ENCODE data around the gene LINC01488.

DNA sequence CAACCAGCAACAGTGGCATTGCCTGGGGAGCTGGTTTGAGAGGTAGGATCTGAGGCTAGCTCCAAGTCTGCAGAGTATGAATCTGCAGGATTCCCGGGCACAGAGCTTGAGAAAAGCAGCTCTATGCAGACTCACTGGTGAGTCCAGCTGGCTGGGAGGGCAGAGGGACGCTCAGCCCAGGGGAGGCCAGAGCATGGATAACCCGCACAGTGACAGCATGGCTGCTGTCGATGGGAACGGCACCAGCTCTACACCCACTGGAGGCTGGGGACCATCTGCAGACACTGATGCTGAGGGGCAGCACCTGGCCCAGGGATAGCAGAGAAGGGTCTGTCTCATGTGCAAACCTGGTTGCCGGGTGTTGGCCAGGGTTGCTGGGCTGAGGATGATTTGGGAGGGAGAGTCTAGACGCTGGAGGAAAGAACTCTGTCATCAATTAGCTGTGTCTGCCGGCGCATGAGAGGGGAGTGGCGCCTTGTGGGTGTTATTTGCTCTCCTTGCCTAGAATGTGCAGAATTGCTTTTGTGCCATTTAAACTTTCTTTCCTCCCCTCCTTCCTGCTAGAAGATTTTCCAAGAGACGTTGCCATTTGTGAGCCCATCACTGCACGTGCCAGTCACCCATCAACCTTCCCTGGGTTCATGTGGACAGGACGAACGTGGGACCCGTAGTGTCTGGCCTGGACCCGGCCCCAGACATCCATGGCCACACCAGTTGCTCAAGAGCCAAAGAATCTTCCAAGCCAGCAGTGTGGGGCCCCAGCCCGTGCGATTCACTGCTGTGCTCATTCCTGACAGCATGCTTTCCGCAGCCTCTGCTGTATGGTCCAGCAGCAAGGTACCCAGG is 19.1 kb upstream of the LINC01488 start:
- TF ChIP-seq CTCF (IDR thresholded peaks at IDR 0.05; ENCODE audit: insufficient read depth, low read depth, low read length) (no peak), EZH2 (IDR thresholded peaks at IDR 0.05; ENCODE audit: insufficient read depth, low read length) (no peak)
